Transverse colon (tissue), 3 donors: ENCODE data around the gene JPH2.

Experiments
- EP300 ChIP-seq: sonication (generic); formaldehyde crosslinking; IDR thresholded peaks from one replicate; pipeline ENCODE4 v1.6.1; 2017; ENCODE audit warnings: antibody characterized with exemption, low read depth
- TF ChIP-seq, protein P1 (sequence below), 5 experiments: fragments of 200-600 bp in 3 of 5; fragments of 450-650 bp in 2 of 5; sonication (generic) in 3 of 5; IDR thresholded peaks; 1 replicate in 2 of 5; 2 replicates in 3 of 5; pipeline ENCODE4 v1.5.1; 2016 to 2017; ENCODE audit warnings: antibody characterized with exemption in 5 of 5, inconsistent platforms in 3 of 5, mild to moderate bottlenecking in 2 of 5, moderate library complexity in 1 of 5

DNA sequence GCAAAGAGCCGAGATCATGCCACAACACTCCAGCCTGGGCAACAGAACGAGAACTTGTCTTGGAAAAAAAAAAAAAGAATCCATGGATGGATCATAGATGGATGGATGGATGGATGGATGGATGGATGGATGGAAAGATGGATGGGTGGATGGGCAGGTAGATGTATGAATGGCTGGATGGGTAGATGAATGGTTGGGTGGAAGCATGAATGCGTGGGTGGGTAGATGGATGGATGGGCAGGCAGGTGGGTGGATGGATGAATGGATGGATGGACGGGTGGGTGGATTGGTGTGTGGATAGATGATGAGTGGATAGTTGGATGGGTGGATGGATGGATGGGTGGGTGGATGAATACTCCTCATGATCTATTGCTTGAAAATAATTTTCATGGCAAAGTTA lies 1.4 kb downstream of the JPH2 start:
- TF ChIP-seq, protein P1, sequence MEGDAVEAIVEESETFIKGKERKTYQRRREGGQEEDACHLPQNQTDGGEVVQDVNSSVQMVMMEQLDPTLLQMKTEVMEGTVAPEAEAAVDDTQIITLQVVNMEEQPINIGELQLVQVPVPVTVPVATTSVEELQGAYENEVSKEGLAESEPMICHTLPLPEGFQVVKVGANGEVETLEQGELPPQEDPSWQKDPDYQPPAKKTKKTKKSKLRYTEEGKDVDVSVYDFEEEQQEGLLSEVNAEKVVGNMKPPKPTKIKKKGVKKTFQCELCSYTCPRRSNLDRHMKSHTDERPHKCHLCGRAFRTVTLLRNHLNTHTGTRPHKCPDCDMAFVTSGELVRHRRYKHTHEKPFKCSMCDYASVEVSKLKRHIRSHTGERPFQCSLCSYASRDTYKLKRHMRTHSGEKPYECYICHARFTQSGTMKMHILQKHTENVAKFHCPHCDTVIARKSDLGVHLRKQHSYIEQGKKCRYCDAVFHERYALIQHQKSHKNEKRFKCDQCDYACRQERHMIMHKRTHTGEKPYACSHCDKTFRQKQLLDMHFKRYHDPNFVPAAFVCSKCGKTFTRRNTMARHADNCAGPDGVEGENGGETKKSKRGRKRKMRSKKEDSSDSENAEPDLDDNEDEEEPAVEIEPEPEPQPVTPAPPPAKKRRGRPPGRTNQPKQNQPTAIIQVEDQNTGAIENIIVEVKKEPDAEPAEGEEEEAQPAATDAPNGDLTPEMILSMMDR (IDR thresholded peaks at IDR 0.05), result no peak
- no peak for TF ChIP-seq EP300
